Right lobe of liver (tissue), 4 donors: ENCODE results near the gene RWDD2A.

Source experiments
- POLR2A ChIP-seq: fragments of 450-650 bp; IDR thresholded peaks from one replicate; pipeline ENCODE4 v1.6.1; 2017; ENCODE audit warnings: antibody characterized with exemption, mild to moderate bottlenecking
- TF ChIP-seq, protein P1 (sequence below), 4 donors: fragments of 200-600 bp in 3 of 4; fragments of 450-650 bp in 1 of 4; IDR thresholded peaks; one replicate each; pipeline versions ENCODE4 v1.5.1 to v1.8.0; 2016 to 2022; ENCODE audit warnings: antibody characterized with exemption in 4 of 4, mild to moderate bottlenecking in 2 of 4
- donor health status: DM: no; HTN: no; CAD: no.
- donor health status: DM: no; HTN: no; CAD: no.
- donor health status: DM: no; HTN: yes; CAD: no.

DNA sequence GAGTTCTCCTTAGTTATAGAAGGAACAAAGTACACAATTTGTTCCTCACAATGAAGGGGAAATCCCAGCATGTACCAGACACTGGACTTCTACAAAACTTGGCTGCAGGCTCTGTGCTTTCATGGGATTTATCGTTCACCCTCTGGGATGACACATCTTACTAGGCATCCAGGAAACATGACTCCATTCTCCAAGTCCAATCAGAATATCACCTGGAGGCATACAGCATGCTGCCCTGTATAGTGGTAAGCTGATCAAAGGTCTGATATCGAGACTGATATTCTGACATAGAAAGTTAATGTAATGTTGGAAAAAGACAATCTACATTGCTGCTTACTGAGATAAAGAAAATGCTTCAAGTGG, 6.7 kb downstream of the RWDD2A start:
- TF ChIP-seq, protein P1, sequence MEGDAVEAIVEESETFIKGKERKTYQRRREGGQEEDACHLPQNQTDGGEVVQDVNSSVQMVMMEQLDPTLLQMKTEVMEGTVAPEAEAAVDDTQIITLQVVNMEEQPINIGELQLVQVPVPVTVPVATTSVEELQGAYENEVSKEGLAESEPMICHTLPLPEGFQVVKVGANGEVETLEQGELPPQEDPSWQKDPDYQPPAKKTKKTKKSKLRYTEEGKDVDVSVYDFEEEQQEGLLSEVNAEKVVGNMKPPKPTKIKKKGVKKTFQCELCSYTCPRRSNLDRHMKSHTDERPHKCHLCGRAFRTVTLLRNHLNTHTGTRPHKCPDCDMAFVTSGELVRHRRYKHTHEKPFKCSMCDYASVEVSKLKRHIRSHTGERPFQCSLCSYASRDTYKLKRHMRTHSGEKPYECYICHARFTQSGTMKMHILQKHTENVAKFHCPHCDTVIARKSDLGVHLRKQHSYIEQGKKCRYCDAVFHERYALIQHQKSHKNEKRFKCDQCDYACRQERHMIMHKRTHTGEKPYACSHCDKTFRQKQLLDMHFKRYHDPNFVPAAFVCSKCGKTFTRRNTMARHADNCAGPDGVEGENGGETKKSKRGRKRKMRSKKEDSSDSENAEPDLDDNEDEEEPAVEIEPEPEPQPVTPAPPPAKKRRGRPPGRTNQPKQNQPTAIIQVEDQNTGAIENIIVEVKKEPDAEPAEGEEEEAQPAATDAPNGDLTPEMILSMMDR (IDR thresholded peaks at IDR 0.05), result no peak
- no peak for TF ChIP-seq POLR2A
